Brain microvascular endothelial cell (primary cell): ENCODE results near the gene IFNAR2.
"Not testable (repeated sequence)": the region's sequence is repeated elsewhere in the genome, so short reads cannot be mapped to it uniquely, and the experiment has no call there.

Experiments used
- DNase-seq: peaks from one replicate; pipeline ENCODE4 v3.0.0-alpha.2; 2020
- H3K27ac ChIP-seq: fragments of 250-450 bp; sonication (Bioruptor Pico); 2 replicates; pipeline ENCODE4 v1.5.1; 2020; ENCODE audit warnings: mild to moderate bottlenecking, moderate library complexity
- H3K27me3 ChIP-seq: fragments of 250-450 bp; sonication (Bioruptor Pico); replicated peaks from 2 replicates; pipeline ENCODE4 v1.5.1; 2020; ENCODE audit warnings: mild to moderate bottlenecking
- H3K36me3 ChIP-seq: fragments of 250-450 bp; sonication (Bioruptor Pico); replicated peaks from 2 replicates; pipeline ENCODE4 v1.5.1; 2020; ENCODE audit warnings: mild to moderate bottlenecking
- H3K4me3 ChIP-seq: 2 replicates; pipeline ENCODE4 v1.5.1; 2011; ENCODE audit warnings: low read depth, mild to moderate bottlenecking, control low read depth, low read length, moderate library complexity
- in situ Hi-C: cut with HindIII; loops from 2 replicates; pipeline ENCODE4 v1.10.0; 2017; ENCODE audit warnings: low sequenced_read_pairs, low pct_ligation_motif_present
- TF ChIP-seq, protein P1 (sequence below): IDR thresholded peaks from 2 replicates; pipeline ENCODE4 v1.5.1; 2011; ENCODE audit warnings: low read depth, mild to moderate bottlenecking, moderate library complexity, low read length, control low read depth, inconsistent platforms; ENCODE audit errors: missing control alignments

The IFNAR2 gene

GRCh38 chr21:33237486-33237885 lies 7.7 kb downstream of the IFNAR2 start:
- no peak overlapping the region for H3K4me3 ChIP-seq
- H3K27me3 ChIP-seq: no peaks in the 10 kb centered on the region
- no peaks in the 10 kb centered on the region for H3K36me3 ChIP-seq
- no peak overlapping the region for H3K27ac ChIP-seq
- TF ChIP-seq, protein P1, sequence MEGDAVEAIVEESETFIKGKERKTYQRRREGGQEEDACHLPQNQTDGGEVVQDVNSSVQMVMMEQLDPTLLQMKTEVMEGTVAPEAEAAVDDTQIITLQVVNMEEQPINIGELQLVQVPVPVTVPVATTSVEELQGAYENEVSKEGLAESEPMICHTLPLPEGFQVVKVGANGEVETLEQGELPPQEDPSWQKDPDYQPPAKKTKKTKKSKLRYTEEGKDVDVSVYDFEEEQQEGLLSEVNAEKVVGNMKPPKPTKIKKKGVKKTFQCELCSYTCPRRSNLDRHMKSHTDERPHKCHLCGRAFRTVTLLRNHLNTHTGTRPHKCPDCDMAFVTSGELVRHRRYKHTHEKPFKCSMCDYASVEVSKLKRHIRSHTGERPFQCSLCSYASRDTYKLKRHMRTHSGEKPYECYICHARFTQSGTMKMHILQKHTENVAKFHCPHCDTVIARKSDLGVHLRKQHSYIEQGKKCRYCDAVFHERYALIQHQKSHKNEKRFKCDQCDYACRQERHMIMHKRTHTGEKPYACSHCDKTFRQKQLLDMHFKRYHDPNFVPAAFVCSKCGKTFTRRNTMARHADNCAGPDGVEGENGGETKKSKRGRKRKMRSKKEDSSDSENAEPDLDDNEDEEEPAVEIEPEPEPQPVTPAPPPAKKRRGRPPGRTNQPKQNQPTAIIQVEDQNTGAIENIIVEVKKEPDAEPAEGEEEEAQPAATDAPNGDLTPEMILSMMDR: no peak
- DNase-seq: no peak
- in situ Hi-C loops: no loop called here

DNA sequence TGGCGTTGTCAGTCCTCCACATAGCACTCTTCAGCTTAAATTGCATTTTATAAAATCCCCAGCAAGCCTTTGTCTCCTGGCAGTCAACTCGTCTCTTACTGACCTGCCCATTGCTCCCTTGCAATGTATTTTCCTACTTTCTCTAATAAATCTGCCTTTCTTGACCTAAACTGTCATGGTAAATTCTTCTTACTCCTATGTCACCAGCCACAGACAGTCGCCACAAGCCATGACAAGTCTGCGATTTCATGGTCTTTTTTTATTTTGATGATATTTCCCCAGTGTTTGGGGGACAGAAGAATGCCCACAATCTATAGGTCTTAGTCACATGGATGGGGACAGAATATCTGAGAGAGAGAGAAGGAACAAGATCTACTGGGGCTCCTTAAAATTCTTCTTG lies 8.4 kb downstream of the IFNAR2 start:
- no peaks in the 10 kb centered on the region for H3K36me3 ChIP-seq
- no peak overlapping the region for H3K27ac ChIP-seq
- in situ Hi-C loops: no loop called here
- no peak for DNase-seq
- TF ChIP-seq, protein P1: no peak
- no peaks in the 10 kb centered on the region for H3K27me3 ChIP-seq
- H3K4me3 ChIP-seq: no peak overlapping the region

- H3K27ac ChIP-seq: no peak overlapping the region
- H3K36me3 ChIP-seq: no peaks in the 10 kb centered on the region
- in situ Hi-C loops: no loop called here
- no peak for DNase-seq
- TF ChIP-seq, protein P1: no peak
- H3K4me3 ChIP-seq: no peak overlapping the region
- H3K27me3 ChIP-seq: no peaks in the 10 kb centered on the region
These were observed 9.0 kb downstream of the IFNAR2 start for GRCh38 chr21:33238565-33239255.

GRCh38 chr21:33239559-33240127 lies 9.9 kb downstream of the IFNAR2 start:
- H3K4me3 ChIP-seq, DNase-seq, H3K27ac ChIP-seq, in situ Hi-C loops, H3K27me3 ChIP-seq, H3K36me3 ChIP-seq: not testable (repeated sequence)

DNA sequence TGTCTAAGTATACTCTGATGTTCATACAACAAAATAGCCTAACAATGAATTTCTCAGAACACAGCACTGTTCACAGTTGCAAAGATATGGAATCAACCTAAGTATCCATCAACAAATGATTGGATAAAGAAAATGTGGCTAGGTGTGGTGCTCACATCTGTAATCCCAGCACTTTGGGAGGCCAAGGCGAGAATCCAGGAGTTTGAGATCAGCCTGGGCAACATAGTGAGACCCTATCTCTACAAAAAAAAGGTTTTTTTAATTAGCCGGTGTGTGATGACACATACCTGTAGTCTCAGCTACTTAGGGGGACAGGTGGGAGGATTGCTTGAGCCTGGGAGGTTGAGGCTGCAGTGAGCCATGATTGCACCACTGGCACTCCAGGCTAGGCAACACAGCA lies 10.7 kb downstream of the IFNAR2 start:
- no peak overlapping the region for H3K27ac ChIP-seq
- no peak for DNase-seq
- TF ChIP-seq, protein P1: no peak
- in situ Hi-C loops: no loop called here
- H3K36me3 ChIP-seq: peaks cover 2% of the 10 kb centered on the region
- no peak overlapping the region for H3K4me3 ChIP-seq
- no peaks in the 10 kb centered on the region for H3K27me3 ChIP-seq

DNA sequence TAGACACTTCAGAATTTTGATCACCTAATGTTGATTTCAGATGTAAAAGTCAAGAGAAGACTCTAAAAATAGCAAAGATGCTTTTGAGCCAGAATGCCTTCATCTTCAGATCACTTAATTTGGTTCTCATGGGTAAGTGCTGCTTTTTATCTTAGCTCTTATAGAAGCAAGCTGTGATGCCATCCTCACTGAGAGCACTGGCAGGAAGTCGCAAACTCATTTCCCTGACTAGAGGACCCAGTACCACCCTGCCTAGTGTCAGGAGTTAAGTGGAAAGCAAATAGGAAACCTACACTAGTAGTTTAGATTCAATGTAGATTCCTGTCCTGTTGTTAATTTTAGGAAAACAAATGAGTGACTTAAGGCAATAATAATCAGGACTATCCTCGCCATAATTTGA lies 12.1 kb downstream of the IFNAR2 start:
- no peaks in the 10 kb centered on the region for H3K27me3 ChIP-seq
- in situ Hi-C loops: no loop called here
- H3K4me3 ChIP-seq: no peak overlapping the region
- H3K27ac ChIP-seq: no peak overlapping the region
- TF ChIP-seq, protein P1: no peak
- peaks cover 11% of the 10 kb centered on the region for H3K36me3 ChIP-seq
- DNase-seq: no peak

- DNase-seq, H3K4me3 ChIP-seq, H3K27ac ChIP-seq, in situ Hi-C loops, H3K27me3 ChIP-seq: not testable (repeated sequence)
- peaks cover 16% of the 10 kb centered on the region for H3K36me3 ChIP-seq
These were observed 13.1 kb downstream of the IFNAR2 start for GRCh38 chr21:33242846-33243245.
